SHP77 treated with DMSO at 0.1 percent for 48 hours (cell line): ENCODE measurements around the gene RPS27L.
"Not testable (repeated sequence)": the region's sequence is repeated elsewhere in the genome, so short reads cannot be mapped to it uniquely, and the experiment has no call there.

Experiments used
- DNase-seq: peaks from one replicate; lab custom pipeline; 2025; lab: John Stamatoyannopoulos, UW

The RPS27L gene

GRCh38 chr15:63140936-63141335, 16.3 kb downstream of the RPS27L start:
- no peak for DNase-seq

GRCh38 chr15:63136742-63137141, 20.5 kb downstream of the RPS27L start:
- DNase-seq = no peak

- no peak for DNase-seq
Observed at GRCh38 chr15:63135804-63136203, 21.5 kb downstream of the RPS27L start.

- no peak for DNase-seq
Observed at GRCh38 chr15:63135281-63135680, 22.0 kb downstream of the RPS27L start.

GRCh38 chr15:63134245-63134985, 22.9 kb downstream of the RPS27L start:
- DNase-seq = no peak

GRCh38 chr15:63133786-63134185, 23.5 kb downstream of the RPS27L start:
- no peak for DNase-seq

- no peak for DNase-seq
Observed at GRCh38 chr15:63126726-63127125, 30.6 kb downstream of the RPS27L start.

- no peak for DNase-seq
Observed at GRCh38 chr15:63124506-63124905, 32.8 kb downstream of the RPS27L start.

GRCh38 chr15:63122002-63122875, 35.0 kb downstream of the RPS27L start:
- peak; percentile 45 for DNase-seq

- DNase-seq = peak; percentile 32
Observed at GRCh38 chr15:63121382-63122001, 35.8 kb downstream of the RPS27L start, which contains the start of gene LACTB. TSS of gene LACTB (plus strand) at chr15:63121861. CDS start at chr15:63121872, 11 bp downstream.

GRCh38 chr15:63118854-63119253, 38.4 kb downstream of the RPS27L start:
- no peak for DNase-seq

- DNase-seq = no peak
Observed at GRCh38 chr15:63114465-63114864, 42.8 kb downstream of the RPS27L start.

- DNase-seq = no peak
Observed at GRCh38 chr15:63112871-63113270, 44.4 kb downstream of the RPS27L start.

- no peak for DNase-seq
Observed at GRCh38 chr15:63111481-63111880, 45.8 kb downstream of the RPS27L start.

GRCh38 chr15:63110428-63111026, 46.8 kb downstream of the RPS27L start:
- no peak for DNase-seq

- DNase-seq = no peak
Observed at GRCh38 chr15:63109920-63110319, 47.4 kb downstream of the RPS27L start.

- no peak for DNase-seq
Observed at GRCh38 chr15:63109498-63109897, 47.8 kb downstream of the RPS27L start.

GRCh38 chr15:63107895-63108546, 49.3 kb downstream of the RPS27L start:
- no peak for DNase-seq

- DNase-seq = not testable (repeated sequence)
Observed at GRCh38 chr15:63105354-63105753, 51.9 kb downstream of the RPS27L start.

GRCh38 chr15:63104727-63105126, 52.5 kb downstream of the RPS27L start:
- no peak for DNase-seq

GRCh38 chr15:63103416-63103815, 53.9 kb downstream of the RPS27L start:
- no peak for DNase-seq

GRCh38 chr15:63099581-63099980, 57.7 kb downstream of the RPS27L start:
- DNase-seq = not testable (repeated sequence)
